Panc1 (cell line): ENCODE data around the gene RASEF. TPM values are rescaled to one million over a fixed set of nuclear protein-coding genes. Genes with fewer than 3 reads are reported as not detected.

Experiments
- ATAC-seq: fragments of 200-7000 bp; cut with Tn5 transposase; 2 replicates; pipeline ENCODE4 v1.9.1; 2020; ENCODE audit warnings: mild to moderate bottlenecking, moderate library complexity
- BruUV-seq: library from RNA; stranded (reverse); fragments of 400-500 nt; replicated peaks from 2 replicates; lab custom pipeline; 2021; lab: Mats Ljungman, UMichigan
- CTCF ChIA-PET: fragments of 300-600 bp; sonication (Branson Sonifier 250); formaldehyde crosslinking; loops from one replicate; lab custom pipeline; 2022; ENCODE audit warnings: antibody characterized with exemption; lab: Charles Lee
- POLR2A ChIA-PET: fragments of 300-600 bp; sonication (Branson Sonifier 250); formaldehyde crosslinking; loops from one replicate; lab custom pipeline; 2022; ENCODE audit warnings: antibody characterized with exemption; lab: Charles Lee
- DNase-seq: peaks from one replicate; pipeline ENCODE4 v3.0.0-alpha.2; 2010; ENCODE audit warnings: low read depth, low spot score
- H3K27ac ChIP-seq: 2 replicates; pipeline ENCODE4 v1.5.1; 2011; ENCODE audit warnings: mild to moderate bottlenecking, low read length, inconsistent platforms
- H3K27me3 ChIP-seq: fragments of 200-500 bp; sonication (Bioruptor generic); 2 replicates; pipeline ENCODE4 v1.6.0; 2014; ENCODE audit warnings: low read length, inconsistent platforms; ENCODE audit not compliant: control insufficient read depth, insufficient read depth
- H3K36me3 ChIP-seq: fragments of 200-500 bp; sonication (Bioruptor generic); 2 replicates; pipeline ENCODE4 v1.5.1; 2014; ENCODE audit warnings: inconsistent platforms, mild to moderate bottlenecking, low read length, moderate library complexity; ENCODE audit not compliant: control insufficient read depth, insufficient read depth
- H3K4me1 ChIP-seq: 2 replicates; pipeline ENCODE4 v1.5.1; 2011; ENCODE audit warnings: inconsistent platforms, mild to moderate bottlenecking, low read length, moderate library complexity; ENCODE audit not compliant: control insufficient read depth, insufficient read depth
- H3K4me3 ChIP-seq, 2 experiments: 2 replicates each; pipeline ENCODE4 v1.5.1; 2011 to 2012; ENCODE audit warnings: low read depth in 2 of 2, low read length in 2 of 2, mild to moderate bottlenecking in 2 of 2, inconsistent platforms in 1 of 2, moderate library complexity in 1 of 2
- H3K9me3 ChIP-seq: fragments of 200-500 bp; sonication (Bioruptor generic); 2 replicates; pipeline ENCODE4 v1.5.1; 2014; ENCODE audit warnings: low read depth, mild to moderate bottlenecking, inconsistent platforms, low read length, moderate library complexity; ENCODE audit not compliant: control insufficient read depth, insufficient read depth
- CTCF ChIP-seq: fragments of 450-650 bp; IDR thresholded peaks from 2 replicates; pipeline ENCODE4 v1.5.1; 2017; ENCODE audit warnings: mild to moderate bottlenecking
- TCF7L2 ChIP-seq: IDR thresholded peaks from 2 replicates; pipeline ENCODE4 v1.6.1; 2011; ENCODE audit warnings: mild to moderate bottlenecking, low read depth, low read length, inconsistent platforms
- in situ Hi-C: cut with HindIII; loops from 2 replicates; pipeline ENCODE4 v1.10.0; 2016; ENCODE audit warnings: low sequenced_read_pairs, low pct_unique_long_range_greater_than_20kb
- intact Hi-C: fragments of 100-400 bp; cut with micrococcal nuclease; formaldehyde crosslinking; loops from one replicate; pipeline ENCODE4 v1.10.0; 2022; ENCODE audit not compliant: unreplicated experiment
- total RNA-seq: library from RNA; stranded (reverse); gene quantifications from one replicate; pipeline ENCODE4 v1.2.1, GENCODE V29; 2021; ENCODE audit not compliant: unreplicated experiment
- TF ChIP-seq, protein P1 (sequence below), 2 experiments: IDR thresholded peaks; 2 replicates each; pipeline ENCODE4 v1.6.1; 2011 to 2012; ENCODE audit warnings: low read depth in 2 of 2, control low read depth in 1 of 2, low read length in 1 of 2, mild to moderate bottlenecking in 1 of 2, moderate library complexity in 1 of 2; ENCODE audit not compliant: insufficient read depth in 1 of 2

Gene RASEF
- total RNA-seq, 1 experiment from 2014 or later: 2.9 TPM

DNA sequence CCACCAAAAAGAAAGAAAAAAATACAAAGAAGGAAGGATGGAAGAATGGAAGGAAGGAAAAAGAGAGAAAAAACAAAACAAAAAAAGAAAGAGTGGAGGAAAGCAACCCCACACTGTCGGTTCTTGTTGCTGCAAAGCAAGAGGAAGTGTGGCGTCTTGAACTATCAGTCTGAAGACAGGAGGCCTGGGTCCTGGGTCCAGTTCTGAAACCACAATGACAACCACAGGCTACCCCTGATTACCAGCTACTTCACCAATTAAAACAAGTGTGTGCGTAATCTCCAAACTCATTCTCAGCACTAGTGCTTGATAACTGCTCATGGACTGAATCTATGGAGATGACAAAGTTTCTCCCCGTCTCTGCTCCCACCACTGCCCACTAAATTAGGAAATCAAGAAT is 93.7 kb downstream of the RASEF start:
- intact Hi-C loops: no loop called here
- Histone ChIP-seq H3K9me3 (no peaks in the 10 kb centered on the region), H3K27me3 (no peaks in the 10 kb centered on the region), H3K4me1 (no peaks in the 10 kb centered on the region), H3K4me3 (no peak overlapping the region), H3K36me3 (no peaks in the 10 kb centered on the region), H3K27ac (no peak overlapping the region)
- in situ Hi-C loops: no loop called here
- POLR2A ChIA-PET: no interaction called here
- CTCF ChIA-PET: no interaction called here
- ATAC-seq (no peak), DNase-seq (no peak)
- TF ChIP-seq, protein P1, sequence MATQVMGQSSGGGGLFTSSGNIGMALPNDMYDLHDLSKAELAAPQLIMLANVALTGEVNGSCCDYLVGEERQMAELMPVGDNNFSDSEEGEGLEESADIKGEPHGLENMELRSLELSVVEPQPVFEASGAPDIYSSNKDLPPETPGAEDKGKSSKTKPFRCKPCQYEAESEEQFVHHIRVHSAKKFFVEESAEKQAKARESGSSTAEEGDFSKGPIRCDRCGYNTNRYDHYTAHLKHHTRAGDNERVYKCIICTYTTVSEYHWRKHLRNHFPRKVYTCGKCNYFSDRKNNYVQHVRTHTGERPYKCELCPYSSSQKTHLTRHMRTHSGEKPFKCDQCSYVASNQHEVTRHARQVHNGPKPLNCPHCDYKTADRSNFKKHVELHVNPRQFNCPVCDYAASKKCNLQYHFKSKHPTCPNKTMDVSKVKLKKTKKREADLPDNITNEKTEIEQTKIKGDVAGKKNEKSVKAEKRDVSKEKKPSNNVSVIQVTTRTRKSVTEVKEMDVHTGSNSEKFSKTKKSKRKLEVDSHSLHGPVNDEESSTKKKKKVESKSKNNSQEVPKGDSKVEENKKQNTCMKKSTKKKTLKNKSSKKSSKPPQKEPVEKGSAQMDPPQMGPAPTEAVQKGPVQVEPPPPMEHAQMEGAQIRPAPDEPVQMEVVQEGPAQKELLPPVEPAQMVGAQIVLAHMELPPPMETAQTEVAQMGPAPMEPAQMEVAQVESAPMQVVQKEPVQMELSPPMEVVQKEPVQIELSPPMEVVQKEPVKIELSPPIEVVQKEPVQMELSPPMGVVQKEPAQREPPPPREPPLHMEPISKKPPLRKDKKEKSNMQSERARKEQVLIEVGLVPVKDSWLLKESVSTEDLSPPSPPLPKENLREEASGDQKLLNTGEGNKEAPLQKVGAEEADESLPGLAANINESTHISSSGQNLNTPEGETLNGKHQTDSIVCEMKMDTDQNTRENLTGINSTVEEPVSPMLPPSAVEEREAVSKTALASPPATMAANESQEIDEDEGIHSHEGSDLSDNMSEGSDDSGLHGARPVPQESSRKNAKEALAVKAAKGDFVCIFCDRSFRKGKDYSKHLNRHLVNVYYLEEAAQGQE (IDR thresholded peaks at IDR 0.05; ENCODE audit: insufficient read depth in 1 of 2, low read depth in 2 of 2, low read length in 1 of 2): no peak
- TF ChIP-seq CTCF: no peak
- no TSS peak for BruUV-seq

DNA sequence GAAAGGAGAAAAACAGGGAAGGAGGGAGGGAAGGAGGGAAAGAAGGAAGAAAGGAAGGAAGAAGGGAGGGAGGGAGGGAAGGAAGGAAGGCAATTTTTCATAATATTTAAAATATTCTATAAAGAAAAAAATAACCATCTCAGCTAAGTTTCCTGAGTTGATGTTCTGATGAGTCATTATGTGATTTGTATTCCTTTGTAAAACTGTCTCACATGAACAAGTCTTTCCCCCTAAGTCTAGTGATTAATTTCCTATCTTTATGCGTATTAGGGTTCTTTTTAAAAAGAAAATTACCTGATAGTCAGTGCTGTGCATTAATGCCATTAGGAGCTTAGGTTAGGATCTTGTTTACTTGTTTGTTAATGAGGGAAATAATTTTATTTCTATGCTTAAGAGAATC is 94.1 kb downstream of the RASEF start:
- in situ Hi-C loops (no loop called here), intact Hi-C loops (no loop called here)
- Histone ChIP-seq H3K27ac (no peak overlapping the region), H3K9me3 (no peaks in the 10 kb centered on the region), H3K36me3 (no peaks in the 10 kb centered on the region), H3K27me3 (no peaks in the 10 kb centered on the region), H3K4me1 (no peaks in the 10 kb centered on the region), H3K4me3 (no peak overlapping the region)
- no peak for ATAC-seq
- TF ChIP-seq CTCF (no peak), TCF7L2 (no peak)
- TF ChIP-seq, protein P1 (IDR thresholded peaks at IDR 0.05; ENCODE audit: insufficient read depth in 1 of 2, low read depth in 2 of 2, low read length in 1 of 2): no peak
- DNase-seq: no peak
- no TSS peak for BruUV-seq
- CTCF ChIA-PET: no interaction called here
- POLR2A ChIA-PET: no interaction called here
